Activated gamma-delta T cell (primary cell): ENCODE results near the gene SSBP4.
A peak's percentile ranks its signal among the peaks of the same experiment; 100 is the strongest.

Experiments
- DNase-seq: peaks from one replicate; lab custom pipeline; 2025; lab: John Stamatoyannopoulos, UW

SSBP4 gene

DNA sequence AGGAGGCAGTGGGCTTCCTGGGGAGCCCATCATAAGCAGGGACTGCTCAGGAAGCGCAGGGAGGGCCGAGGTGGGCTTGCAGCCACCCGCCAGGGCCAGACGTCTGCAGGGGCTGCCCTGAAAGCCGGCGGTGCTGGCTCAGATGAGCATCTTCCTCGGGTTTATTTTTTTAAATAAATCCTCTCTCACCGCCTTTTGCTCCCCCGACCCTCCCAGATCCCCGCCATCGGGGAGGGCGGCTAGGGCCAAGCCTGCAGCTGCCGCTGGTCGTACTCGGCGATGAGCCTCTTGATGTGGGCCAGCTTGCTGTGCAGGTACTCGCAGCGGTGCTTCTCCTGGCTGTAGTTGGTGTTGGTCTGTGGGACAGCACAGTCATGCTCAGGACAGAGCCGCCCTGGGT lies 25.3 kb downstream of the SSBP4 start:
- DNase-seq, result no peak

- DNase-seq, result no peak
Observed at GRCh38 chr19:18445262-18445948, 26.2 kb downstream of the SSBP4 start.

DNA sequence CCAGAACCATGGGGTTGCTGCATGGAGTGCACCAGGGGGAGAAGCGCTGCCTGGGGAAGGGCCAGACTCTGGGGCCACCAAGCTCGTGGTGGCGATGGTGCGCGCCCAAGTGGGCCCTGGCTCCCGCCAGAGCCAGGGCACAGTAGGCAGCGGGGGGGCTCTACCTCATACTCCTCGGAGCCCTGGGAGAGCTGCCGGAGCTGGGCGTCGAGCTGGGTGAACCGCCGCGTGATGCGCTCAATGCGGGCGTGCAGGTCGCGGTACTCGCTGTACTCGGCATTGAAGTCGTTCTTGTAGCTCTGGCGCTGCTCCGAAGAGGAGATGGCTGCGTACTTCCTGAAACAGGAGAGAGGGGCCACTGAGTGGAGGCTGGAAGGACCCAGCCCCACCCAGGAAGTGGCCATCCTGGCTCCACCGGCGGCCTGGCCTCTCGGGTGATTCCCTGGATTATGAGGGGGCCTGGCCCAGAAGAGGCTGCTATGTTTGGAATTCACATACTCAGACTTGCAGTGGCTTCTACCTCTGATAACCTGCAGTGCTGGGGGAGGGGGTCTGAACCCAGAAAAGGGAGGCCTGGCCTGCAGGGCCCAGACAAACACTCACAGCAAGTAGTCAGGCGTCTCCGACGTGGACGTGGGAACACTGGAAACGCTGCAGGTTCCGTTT lies 27.1 kb downstream of the SSBP4 start:
- no peak for DNase-seq

- DNase-seq, result no peak
Observed at GRCh38 chr19:18446811-18447359, 27.7 kb downstream of the SSBP4 start.

DNA sequence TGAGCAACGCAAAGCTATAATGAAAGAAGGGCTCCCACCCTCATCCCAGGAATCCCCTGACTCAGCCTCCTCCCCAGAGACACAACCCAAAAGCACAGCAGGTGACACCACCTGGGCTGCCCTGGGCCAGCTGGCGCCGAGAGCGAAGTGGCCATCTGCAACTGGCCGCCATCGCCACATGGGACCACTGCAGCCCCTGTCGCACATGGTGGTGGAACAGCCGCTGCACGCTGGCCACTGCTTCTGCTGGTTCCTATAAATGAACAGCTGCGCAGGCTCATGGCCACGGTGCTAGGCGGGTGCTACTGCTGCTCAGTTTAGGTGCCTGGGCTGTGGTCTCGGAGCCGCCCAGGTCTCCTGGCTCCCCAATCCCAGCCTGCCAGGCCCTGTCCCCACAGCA lies 30.4 kb downstream of the SSBP4 start:
- DNase-seq, result no peak

GRCh38 chr19:18450021-18450930 lies 31.1 kb downstream of the SSBP4 start:
- no peak for DNase-seq

GRCh38 chr19:18450931-18451836 lies 32.0 kb downstream of the SSBP4 start:
- peak; percentile 69 for DNase-seq

DNA sequence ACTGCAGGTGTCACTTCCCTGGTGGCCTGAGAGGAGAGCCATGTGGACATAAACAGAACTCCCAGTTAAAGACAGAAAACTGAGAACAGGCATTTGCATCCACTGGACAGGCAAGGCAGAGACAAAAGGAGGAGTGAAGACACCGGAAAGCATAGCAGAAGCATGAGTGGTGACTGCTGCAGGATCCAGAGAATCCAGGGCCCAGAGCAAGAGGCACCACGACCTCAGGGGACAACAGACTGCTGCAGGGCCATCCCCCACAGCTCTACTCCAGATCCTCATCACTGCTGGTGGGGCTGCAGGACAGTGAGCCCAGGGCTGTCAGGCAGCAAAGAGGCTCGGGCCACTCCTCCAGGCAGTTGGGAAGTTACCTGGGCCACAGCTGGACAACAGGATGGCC lies 33.2 kb downstream of the SSBP4 start:
- DNase-seq, result no peak

DNA sequence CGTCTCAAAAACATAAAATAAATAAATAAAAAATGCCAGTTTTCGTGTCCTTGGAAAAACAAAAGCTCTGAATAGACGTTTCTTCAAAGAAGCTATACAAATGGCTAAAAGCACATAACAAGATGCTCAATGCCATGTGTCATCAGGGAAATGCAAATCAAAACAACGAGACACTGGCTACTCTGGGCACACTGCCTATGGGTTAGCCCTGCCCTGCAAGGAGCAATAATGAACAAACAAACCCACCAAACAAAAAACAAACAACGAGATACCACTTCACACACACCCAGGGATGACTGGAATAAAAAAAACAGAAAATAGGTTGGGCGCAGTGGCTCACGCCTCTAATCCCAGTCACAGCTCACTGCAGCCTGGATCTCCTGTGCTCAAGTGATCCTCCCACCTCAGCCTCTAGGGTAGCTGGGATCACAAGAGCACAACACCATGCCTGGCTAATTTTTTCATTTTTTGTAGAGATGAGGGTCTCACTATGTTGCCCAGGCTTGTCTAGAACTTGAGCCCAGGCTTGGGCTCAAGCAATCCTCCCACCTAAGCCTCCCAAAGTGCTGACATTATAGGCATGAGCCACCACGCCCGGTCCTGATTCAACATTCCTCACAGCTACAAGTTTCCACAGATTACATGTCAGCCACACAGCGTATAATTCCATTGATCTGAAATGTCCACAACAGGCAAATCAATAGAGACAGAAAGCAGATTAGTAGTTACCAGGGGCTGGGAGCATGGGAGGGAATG lies 34.2 kb downstream of the SSBP4 start:
- DNase-seq, result no peak

- DNase-seq, result no peak
Observed at GRCh38 chr19:18456279-18456678, 37.1 kb downstream of the SSBP4 start.

GRCh38 chr19:18456974-18457373 lies 37.8 kb downstream of the SSBP4 start:
- DNase-seq, result no peak

DNA sequence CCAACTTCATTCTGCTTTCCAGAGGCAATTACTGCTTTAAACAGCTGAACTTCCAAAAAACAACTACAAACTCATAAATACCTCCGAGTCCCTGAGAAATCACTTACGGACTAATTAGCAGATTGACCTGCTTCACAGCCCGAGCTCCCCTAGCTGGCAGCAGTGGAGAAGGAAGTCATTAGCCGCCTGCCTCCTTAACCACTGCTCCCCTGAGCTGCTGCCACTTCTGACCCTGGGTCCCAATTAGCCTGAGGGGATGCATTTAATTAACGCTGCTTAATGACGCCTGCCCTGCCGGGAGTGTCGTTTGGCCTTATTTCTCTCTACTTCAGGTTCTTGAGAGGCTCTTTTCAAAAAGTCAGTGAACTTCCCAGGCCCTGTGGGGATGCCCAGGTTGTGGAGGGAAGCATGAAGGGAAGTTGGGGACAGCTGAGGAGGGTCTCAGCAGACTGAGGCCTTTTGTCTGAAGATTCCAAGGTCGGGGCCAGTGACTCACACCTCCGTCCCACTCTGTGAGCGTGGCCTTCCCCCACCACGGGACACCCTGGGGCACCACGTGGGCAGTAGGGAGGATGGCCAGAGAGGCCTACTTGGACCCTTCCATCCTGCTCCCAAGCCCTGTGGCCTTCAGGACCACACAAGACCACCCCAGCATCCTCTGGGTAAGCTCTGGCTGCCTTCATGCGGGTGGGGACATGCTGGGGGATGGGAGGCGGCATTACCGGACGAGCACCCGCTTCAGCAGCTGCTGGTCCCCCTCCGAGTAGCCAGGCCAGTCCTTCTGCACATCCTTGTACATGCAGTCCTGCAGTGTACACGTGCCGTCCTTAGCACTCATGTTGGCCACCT lies 38.5 kb downstream of the SSBP4 start:
- no peak for DNase-seq

GRCh38 chr19:18460900-18461299 lies 41.7 kb downstream of the SSBP4 start:
- no peak for DNase-seq

GRCh38 chr19:18461471-18461870 lies 42.3 kb downstream of the SSBP4 start:
- DNase-seq, result no peak

GRCh38 chr19:18464646-18465045 lies 45.4 kb downstream of the SSBP4 start:
- DNase-seq, result no peak

DNA sequence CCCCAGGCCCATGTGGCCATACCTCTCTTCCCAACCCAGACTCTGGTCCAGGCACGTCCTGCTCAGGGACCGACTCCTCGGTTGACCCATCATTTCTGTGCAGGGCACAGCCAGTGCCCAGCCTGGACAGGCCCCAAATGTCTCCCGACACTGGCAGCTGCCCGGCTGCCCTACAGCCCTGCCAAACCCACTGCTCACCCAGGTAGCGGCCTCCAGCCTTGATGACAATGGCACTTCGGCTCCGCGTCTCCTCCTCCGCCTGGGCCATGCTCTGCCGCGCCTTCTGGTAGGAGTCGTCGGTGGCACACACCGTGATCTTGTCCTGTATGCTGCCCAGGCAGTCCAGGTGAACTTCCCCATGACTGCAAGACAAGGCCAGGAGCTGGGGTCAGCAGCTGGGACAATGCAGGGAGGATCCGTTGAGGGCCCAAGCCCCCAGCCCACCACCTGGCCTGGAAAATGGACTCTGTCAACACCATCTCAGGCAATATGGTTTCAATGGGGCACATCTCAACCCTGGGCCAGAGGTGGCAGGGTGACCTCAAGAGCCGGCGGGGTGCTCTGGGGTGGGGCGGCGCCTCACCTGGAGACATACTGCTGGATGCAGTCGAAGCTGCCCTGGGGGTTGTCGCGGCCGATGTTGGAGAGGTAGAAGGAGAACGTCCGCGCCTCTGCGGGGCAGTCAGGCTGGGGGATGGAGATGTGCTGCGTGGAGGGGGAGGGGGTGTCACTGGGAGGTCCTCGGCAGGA lies 46.2 kb downstream of the SSBP4 start:
- no peak for DNase-seq

DNA sequence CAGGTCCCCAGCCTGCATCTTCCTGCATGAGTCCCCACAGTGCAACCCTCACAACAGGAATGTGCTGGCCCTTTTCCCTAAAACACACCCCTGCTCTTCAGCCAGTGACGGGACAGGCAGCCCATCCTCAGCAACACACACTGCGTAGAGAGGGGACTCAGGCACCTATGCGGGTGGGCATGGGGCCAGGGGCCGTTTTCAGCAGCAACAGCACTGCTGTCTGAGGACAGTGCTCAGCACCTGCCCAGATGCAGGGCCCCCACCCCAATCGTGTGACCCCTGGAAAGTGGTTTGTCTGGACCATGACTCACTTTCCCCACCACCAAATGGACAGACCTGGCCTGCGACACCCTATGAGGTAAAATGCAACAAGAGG lies 46.8 kb downstream of the SSBP4 start:
- DNase-seq, result no peak

- no peak for DNase-seq
Observed at GRCh38 chr19:18466354-18466753, 47.2 kb downstream of the SSBP4 start.

DNA sequence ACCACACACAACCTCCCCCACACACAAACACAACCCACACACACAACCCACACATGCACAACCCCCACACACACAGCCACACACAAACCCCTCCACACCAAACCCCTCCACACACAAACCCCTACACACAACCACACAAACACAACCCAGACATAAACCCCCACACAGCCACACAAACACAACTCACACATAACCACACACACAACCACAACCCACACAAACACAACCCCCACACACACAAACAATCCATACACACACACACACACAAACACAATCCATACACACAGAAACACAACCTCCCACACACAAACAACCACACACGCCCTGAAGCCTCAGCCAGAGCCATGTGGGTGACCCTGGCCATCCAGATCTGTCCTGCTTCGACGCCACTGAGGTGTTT lies 48.8 kb downstream of the SSBP4 start:
- DNase-seq, result no peak
